ENCODE results near the gene TRIOBP.

The TRIOBP gene

DNA sequence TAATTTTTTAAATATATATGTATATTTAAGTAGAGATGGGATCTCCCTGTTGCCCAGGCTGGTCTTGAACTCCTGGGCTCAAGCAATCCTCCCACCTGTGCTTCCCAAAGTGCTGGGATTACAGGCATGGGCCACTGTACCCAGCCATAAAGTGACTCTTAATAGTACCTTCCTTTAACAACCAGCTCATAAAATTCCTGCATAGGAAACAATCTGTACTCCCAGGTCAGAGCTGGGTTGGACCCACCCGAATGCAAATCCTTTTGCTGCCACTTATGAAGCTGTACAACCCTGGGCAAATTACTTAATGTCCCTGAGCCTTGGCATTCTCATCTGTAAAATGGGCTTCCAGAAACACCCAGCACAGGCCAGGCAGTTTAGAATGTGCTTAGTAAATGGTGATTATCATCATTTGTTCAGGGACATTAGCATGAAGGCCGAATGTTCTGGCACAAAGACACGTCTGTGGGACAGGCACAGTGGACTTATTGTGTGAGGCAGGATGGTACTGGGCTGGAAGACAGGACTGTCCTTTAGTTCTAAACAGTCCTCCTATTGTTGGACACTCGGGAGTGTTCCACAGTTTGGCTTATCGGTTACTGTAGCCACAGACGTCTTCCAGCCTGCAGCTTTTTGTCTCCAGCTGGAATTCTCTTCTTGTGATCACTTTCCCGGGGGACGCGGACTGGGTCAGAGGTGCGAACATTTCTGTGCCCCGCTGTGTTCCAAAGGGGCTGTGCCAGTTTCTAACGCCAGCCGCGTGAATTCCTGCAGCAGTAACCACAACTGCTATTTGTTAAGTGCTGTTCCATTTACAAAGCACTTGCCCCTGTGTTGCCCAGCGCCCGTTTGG lies 32.4 kb upstream of the TRIOBP start:
- no peak for DNase-seq

DNA sequence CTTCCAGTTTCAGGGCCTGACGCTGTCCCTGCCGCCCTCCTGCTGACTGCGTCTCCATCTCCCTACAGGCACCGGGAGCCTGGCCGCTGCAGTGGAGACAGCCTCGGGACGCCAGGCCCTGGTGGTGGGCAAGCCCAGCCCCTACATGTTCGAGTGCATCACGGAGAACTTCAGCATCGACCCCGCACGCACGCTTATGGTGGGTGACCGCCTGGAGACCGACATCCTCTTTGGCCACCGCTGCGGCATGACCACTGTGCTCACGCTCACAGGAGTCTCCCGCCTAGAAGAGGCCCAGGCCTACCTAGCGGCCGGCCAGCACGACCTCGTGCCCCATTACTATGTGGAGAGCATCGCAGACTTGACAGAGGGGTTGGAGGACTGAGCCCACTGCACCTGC lies 31.4 kb upstream of the TRIOBP start:
- DNase-seq, result no peak

DNA sequence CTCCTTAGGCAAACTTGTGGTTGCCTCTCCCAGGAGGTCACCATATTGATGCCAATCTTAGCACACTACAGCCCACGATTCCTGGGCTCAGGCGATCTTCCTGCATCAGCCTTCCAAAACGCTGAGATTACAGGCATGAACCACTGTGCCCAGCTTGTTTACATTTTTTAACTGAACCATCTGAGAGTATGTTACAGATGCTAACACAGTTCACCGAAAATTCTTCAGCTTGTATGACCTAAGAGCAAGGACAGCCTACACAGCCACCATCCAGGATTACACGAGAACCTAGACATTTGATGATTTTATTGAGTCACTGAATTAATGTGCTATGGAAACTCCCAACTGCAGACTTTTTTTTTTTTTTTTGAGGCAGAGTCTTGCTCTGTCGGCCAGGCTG lies 27.3 kb upstream of the TRIOBP start:
- no peak for DNase-seq

DNA sequence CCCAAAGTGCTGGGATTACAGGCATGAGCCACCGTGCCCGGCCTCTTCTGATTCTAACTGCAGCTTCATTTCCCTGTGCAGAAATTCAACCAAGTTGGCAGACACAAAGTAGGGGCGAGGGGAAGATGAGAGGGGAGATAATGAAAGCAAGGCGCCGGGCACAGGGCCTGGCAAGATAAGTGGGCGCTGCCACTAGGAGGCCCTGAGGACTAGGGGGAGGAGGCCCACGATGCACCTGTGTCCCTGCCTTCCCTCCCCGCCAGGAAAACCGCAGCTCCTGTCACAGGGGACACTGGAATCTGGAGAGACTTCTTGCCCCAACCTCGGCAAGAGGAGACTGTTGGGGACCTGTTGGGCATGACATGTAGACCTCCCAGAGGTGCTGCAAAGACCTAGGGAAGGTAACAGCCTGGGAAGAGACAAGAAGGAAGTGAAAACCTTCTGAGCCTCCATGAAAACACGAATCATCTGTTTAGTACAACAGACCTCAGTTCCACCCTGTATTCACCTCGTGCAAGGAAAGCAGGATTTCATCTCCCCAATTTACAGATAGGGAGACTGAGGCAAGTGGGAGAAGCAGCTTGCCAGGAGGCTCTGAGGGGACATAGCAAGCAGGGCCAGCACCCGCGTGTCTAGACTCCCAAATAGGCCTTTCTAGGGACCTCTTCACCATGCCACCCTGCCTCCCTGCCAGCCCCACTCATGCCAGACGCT lies 24.5 kb upstream of the TRIOBP start:
- no peak for DNase-seq

DNA sequence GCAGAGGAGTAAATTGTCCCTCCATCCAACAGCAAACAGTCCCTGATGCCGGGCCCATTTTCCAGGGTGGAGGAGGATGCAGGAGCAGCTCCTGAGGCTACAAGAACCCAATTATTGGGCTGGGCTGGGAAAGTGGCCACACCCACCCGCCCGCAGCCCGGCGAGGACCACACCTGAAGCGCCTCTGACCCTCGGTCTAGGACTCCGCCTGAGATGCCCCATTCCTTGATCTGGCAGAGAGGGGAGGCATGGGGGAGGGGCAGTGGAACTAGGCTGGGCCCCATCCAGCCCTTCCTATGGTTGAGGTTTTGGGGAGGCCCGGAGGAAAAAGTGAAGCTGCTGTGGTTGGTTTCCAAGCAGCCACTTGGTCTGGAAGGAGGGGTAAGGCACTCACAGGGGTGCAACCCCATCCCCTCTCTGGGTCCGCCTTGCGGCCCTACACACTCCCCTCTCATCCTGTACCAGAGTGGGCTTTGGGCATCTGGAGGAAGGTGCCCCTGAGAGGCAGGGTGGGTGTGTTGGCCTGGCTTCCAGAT lies 23.9 kb upstream of the TRIOBP start:
- no peak for DNase-seq

DNA sequence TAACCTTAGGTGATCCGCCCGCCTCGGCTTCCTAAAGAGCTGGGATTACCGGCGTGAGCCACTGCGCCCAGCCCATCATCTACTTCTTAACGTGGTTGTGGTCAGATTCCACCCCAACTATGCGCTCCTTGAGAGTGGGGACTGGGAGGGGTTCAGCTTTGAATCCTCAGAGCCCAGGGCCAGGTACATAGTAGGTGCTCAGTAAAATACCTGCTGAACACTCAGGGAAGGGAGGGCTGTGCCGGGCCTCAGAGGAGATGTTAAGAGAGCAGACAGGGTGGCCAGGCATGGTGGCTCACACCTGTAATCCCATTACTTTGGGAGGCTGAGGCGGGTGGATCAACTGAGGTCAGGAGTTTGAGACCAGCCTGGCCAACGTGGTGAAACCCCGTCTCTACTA lies 22.6 kb upstream of the TRIOBP start:
- no peak for DNase-seq

DNA sequence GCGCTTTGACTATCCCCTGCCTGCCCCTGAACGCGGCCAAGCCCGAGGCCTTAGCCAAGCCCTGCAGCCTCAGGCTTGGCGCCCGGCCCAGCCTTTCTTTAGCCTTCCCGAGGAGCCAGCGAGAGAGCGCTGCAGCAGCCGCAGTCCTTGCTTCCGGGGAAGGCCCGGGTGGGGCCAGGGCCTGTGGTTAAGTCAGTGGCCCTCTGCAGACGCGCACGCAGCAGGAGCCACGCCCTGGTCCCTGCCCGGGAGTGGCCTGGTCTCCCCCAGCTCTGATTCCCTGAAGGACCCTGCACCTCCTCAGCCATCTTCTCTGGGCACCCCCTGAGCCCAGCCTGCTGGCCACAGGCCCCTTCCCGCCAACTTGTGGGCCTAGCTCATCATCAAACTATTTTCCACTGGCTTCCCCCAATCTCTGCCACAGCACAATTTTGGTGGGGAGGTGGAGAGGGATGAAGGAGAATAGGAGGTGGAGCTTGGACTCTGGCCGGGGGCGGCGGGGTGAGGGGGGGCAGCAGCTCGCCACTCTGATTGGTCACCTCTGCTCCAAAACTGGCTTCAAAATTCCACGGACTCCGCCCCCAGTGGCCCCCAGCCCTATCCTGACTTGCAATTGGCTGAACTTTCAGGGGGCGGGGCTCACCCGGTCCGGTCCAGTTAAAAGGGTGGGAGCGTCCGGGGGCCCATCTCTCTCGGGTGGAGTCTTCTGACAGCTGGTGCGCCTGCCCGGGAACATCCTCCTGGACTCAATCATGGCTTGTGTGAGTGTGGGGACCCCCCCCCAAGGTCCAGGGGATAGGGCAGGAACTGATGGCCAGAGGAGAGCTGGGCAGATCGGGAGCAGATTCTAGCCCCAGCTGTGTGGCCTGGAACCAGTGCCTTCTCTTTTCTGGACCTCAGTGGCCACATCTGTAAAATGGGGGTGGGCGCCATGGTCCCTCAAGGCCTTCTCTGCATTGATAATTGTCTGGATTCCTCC lies 21.6 kb upstream of the TRIOBP start, which contains the start of gene LGALS1:
Gene LGALS1 (plus strand): TSS at position 686 of the 979 bp plus-strand sequence. CDS start 67 bp downstream, at position 753.
- DNase-seq, result peak; percentile 52

DNA sequence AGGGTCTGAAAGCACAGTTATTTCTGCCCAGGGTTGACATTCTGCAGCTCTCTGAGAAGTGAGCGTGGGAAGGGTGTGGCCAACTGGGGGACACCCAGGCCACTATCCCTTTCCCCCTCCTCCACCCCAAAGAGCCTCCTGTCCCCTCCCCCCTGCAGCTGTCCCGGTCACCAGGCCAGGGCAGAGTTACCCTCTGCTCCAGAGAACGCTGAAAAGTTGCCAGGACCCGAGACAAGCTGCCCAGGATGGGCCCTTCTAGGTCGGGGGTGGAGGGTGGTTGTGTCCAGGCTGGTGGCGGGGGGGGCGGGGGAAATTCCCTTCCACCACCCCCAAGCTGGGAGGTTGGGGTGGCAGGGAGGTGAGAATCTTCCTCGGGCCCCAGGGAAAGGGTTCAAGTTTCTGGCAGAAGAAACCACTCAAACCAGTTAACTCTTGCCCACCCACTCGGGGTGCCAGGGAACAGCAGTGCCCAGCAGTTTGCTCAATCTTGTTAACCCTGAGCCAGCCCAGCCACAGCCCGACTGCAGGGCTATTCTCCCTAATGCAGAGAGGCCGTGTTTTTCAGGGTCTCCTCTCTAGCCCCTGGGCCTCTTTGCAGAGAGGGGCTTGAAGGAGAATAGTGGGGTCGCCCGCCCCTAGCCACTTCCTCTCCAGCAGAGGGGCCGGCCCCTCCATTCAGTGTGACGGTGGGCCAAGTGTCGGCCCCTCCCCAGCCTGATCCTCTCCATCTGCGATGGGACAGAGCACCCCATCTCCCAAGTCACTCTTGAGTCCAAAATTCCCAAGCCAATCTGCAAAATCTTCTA lies 20.7 kb upstream of the TRIOBP start:
- no peak for DNase-seq

DNA sequence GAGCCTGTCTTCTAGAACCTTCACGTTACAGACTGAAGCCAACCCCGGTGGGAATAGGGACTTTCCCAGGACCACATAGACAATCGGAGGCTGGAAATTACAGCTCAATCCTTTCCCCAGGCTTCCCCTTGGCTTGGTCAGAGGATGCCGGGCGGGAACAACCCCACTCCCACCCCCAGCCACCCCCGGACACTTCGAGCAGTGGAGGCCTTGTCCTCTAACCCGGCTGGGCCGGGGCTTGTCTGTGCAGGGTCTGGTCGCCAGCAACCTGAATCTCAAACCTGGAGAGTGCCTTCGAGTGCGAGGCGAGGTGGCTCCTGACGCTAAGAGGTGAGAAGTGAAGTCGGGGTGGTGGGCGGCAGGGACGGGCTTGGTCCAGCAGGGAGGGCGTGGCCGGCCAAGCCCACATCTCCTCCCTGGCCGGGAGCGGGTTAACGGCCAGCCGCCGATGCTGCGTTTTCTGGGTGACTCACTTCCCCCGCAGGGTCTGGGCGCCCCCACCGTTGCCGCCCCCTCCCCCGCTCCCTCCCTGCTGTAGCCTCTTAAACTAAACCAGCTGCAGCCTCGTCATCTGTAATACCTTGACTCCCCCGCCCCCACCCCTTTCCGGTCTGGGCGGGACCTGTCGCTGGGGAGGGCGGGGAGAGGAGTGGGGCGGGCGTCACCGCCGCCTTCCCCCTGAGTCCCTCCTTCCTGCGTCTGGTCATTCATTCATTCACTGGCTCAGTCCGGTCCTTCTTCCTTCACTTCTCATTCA lies 19.9 kb upstream of the TRIOBP start:
- no peak for DNase-seq

DNA sequence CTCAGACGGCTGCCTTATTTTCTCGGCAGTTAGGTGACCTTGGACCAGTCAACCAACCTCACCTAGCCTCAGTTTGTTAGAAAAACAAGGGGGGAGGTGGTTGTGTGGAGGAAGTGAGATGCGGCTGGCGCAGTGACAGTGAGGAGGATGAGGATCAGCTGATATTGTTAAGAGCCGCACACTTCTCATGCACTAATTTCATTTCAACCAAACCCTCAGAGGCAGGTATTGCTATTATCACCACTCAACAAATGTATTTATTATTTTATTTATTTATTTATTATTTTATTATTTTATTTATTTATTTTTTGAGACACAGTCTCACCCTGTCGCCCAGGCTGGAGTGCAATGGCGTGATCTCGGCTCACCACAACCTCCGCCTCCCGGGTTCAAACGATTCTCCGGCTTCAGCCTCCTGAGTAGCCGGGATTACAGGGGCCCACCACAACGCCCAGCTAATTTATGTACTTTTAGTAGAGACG lies 19.3 kb upstream of the TRIOBP start:
- DNase-seq, result no peak

DNA sequence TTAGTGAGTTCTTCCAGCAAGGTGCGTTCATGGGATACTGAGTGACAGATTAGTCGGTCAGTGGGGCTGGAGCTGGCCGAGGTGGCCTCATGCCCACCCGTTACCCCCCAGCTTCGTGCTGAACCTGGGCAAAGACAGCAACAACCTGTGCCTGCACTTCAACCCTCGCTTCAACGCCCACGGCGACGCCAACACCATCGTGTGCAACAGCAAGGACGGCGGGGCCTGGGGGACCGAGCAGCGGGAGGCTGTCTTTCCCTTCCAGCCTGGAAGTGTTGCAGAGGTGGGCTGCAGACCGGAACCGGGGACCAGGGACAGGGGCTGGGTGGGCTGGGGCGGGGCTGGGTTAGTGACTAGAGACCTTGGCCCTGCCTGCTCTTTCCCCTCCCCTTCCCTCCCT lies 18.5 kb upstream of the TRIOBP start:
- no peak for DNase-seq

DNA sequence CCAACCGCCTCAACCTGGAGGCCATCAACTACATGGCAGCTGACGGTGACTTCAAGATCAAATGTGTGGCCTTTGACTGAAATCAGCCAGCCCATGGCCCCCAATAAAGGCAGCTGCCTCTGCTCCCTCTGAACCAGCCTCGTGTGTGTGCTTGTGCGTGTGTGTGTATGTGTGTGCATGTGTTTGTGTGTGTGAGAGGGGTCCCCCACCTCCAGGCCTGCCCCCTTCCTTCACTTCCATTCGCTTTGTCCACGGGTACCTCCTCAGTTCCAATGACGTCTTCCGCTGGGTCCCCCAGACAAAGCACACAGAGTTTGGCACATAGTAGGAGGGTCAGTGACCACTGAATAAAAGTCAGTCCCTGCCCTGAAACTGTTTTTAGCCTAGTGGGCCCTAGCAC lies 17.2 kb upstream of the TRIOBP start:
- no peak for DNase-seq

DNA sequence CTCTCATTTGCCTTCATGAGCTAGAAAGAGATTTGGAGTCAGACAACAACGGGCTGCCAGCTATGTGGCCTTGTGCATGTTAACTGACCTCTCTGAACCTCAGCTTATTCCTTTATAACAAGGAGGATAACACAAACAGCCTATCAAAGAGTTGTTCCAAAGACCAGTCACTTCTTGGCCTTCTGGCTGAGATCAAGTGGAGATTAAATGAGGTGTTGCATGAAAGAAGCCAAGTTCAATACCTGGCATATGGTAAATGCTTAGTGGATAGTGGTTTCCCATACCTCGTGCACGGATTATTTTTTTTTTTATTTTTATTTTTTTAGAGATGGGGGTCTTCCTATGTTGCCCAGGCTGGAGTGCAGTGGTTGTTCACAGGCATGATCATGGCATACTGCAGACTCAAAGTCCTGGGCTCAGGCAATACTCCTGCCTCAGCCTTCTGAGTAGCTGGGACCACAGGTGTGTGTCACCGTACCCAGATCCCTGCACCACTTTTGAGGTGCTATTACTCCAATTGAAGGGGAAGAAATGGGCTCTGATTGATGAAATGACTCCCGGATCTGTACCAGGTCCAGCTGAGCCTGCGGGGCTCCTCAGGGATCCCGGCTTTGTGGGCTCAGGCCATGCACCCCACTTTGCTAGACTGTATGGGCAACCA lies 16.5 kb upstream of the TRIOBP start:
- no peak for DNase-seq

DNA sequence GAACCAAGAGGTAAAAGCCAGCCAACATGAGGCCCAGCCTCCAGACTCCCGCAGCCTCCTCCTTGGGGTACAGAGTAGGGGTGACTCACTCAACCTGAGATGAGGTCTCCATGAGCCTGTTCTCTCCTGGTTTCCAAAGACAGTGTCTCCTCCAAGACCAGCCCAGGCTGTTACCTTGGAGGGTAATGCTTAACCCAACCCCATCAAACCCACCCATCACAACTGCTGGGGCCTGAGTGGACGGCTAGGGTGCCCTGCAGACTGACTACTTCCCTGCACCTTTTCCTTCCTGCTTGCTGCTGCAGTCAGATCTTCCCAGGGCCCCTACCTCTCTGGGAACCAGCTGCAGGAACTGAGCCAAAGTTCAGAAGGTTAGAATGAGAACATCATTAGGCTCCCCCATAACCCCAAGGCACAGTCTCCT lies 15.8 kb upstream of the TRIOBP start:
- no peak for DNase-seq

DNA sequence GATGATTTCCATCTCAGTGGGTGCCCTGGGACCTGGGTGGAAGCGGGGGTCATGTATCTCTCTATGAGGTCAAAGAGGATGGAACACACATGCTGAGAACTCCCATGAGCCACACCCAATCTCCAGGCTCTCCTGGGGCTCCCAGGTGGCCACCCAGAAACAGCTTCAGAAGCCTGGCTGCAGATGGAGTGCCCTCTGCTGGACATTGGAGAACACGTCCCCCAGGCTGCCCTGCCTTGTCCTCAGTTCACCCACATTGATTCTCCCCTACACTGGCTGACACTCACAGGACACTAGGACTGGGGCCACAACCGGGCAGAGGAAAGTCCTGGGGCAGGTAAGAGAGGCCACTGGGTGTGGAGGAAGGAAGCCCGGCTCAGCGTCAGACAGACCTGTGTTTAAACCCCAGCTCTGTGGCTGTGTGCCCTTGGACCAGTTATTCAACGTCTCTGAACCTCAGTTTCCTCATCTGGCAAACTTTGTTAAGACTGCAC lies 15.2 kb upstream of the TRIOBP start:
- DNase-seq, result peak; percentile 48

DNA sequence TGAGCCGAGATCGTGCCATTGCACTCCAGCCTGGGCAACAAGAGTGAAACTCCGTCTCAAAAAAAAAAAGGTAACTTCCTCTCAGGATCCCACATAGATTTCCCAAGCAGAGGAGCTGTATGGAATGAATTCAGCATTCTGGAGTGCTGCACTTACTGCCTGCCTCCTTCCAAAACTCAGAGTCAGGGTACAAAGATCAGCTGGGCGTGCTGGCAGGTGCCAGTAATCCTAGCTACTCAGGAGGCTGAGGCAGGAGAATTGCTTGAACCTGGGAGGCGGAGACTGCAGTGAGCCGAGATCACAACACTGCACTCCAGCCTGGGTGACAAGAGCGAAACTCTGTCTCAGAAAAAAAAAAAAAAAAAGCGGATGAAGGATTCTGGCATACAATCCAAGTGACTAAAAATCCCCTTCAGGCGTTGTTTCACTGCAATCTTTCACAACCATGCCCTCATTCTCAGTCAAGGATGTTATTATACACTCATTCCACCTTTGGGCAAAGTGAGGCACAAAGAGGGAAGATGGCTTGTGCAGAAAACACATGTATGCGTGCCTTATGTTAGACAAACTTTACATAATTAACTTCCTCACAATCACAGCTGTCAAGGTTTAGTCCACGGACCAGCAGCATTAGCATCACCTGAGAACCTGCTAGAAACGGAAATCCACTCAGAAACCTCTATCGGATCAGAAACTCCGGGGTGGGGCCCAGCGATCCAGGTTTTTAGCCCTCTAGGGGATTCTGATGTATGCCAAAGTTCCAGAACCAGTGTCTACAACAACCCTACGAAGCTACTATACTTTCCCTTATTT lies 11.8 kb upstream of the TRIOBP start:
- DNase-seq, result no peak

DNA sequence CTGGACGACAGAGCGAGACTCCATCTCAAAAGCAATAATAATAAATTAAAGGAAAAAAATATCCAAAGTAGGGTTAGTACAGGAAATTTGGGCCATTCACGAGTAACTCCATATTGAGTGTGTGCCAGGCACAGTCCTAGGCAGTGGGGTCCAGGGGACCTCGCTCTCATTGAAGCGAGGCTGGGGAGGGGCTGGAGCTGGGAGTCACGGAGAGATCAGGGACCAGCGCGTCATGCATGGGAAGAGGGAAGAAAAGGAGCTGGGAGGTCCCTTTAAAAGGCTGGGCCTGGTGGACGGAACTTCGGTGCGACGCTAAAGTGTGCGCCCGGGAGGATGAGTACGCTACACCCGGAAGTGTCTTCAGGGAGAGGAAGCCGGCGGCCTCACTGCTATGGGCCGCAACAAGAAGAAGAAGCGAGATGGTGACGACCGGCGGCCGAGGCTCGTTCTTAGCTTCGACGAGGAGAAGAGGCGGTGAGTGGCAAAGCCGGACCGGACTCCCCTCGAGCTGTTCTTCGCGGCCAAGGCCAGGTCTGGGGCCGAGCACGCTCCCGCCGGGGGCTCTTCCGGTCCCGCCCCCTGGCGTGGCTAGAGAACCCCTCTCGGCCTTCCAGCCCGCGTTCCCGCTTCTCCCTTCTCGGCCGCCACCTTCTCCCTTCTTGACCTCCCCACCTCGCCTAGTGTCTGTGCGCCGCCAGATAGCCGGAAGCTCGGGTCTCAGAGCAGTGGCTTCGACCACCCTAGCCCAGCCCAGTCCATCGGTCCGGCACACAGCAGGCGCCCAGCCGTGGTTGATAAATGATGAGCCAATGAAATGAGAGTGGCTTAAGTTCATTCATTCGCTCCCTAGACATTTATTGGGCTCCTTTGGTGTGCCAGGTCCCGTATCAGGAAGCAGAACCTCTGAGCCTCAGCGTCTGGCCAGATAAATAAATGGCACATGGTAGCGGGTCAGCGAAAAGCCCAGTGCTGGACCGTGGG lies 10.6 kb upstream of the TRIOBP start, which contains the start of gene NOL12:
Gene NOL12 (plus strand): TSS at position 342 of the 981 bp plus-strand sequence. CDS start 50 bp downstream, at position 392.
- peak; percentile 47 for DNase-seq

DNA sequence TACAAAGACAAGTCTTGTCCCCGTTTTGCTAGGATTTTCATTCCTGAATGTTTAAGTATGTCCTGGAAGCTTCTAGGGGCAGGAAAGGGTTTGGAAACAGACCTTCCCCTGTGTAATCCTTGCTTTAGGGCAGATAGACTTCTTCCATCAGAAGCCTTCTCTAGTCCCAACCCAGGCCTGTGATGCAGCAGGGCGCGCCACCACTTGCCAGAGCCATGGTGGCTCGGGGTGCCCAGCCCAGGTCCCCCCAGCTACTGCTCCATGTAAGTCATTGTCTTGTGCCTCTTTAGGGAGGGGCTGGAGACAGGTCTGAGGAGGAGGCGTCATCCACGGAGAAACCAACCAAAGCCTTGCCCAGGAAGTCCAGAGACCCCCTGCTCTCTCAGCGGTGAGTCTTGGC lies 6.4 kb upstream of the TRIOBP start:
- DNase-seq, result no peak

All from 8988T (cell line).